WTC11 (cell line): ENCODE data around the gene APLF. TPM values are rescaled to one million over a fixed set of nuclear protein-coding genes. Genes with fewer than 3 reads are reported as not detected.
A peak's percentile ranks its signal among the peaks of the same experiment; 100 is the strongest.

Experiments used
- ATAC-seq: fragments of 200-7000 bp; cut with Tn5 transposase; 2 replicates; pipeline ENCODE4 v1.10.0; 2021; ENCODE audit warnings: mild to moderate bottlenecking, moderate library complexity
- CTCF ChIA-PET: fragments of 300-600 bp; sonication (Branson Sonifier 250); formaldehyde crosslinking; loops from one replicate; lab custom pipeline; 2021; ENCODE audit warnings: antibody characterized with exemption; lab: Charles Lee
- POLR2A ChIA-PET: fragments of 350-600 bp; sonication (Branson Sonifier 250); formaldehyde crosslinking; loops from one replicate; lab custom pipeline; 2021; ENCODE audit warnings: antibody characterized with exemption; lab: Charles Lee
- DNase-seq: peaks from one replicate; pipeline ENCODE4 v3.0.0; 2021; ENCODE audit warnings: low spot score
- H3K27ac Mint-ChIP-seq: 2 replicates; pipeline ENCODE4 v1.8.0; 2021; ENCODE audit warnings: mixed read lengths
- H3K27me3 Mint-ChIP-seq: 2 replicates; pipeline ENCODE4 v1.8.0; 2021; ENCODE audit warnings: low read depth, mild to moderate bottlenecking, moderate library complexity, mixed read lengths
- H3K36me3 Mint-ChIP-seq: 2 replicates; pipeline ENCODE4 v1.8.0; 2021; ENCODE audit warnings: mixed read lengths
- H3K4me1 Mint-ChIP-seq: 2 replicates; pipeline ENCODE4 v1.8.0; 2022; ENCODE audit warnings: mixed read lengths
- H3K4me3 Mint-ChIP-seq: 2 replicates; pipeline ENCODE4 v1.8.0; 2021; ENCODE audit warnings: mild to moderate bottlenecking, moderate library complexity, mixed read lengths
- H3K9me3 Mint-ChIP-seq: 2 replicates; pipeline ENCODE4 v1.8.0; 2021; ENCODE audit warnings: mixed read lengths
- CBFB ChIP-seq: sonication (generic); formaldehyde crosslinking; IDR thresholded peaks from 2 replicates; pipeline ENCODE4 v1.8.1; 2022; ENCODE audit warnings: mild to moderate bottlenecking, low read depth, missing genetic modification reagents
- CREB1 ChIP-seq: sonication (generic); formaldehyde crosslinking; IDR thresholded peaks from 2 replicates; pipeline ENCODE4 v1.8.0; 2023; ENCODE audit warnings: mild to moderate bottlenecking, missing genetic modification reagents
- EMX1 ChIP-seq: fragments of 250-450 bp; sonication (Bioruptor Pico); IDR thresholded peaks from 2 replicates; pipeline ENCODE4 v1.8.0; 2021; ENCODE audit warnings: mild to moderate bottlenecking
- ESRRA ChIP-seq: sonication (generic); formaldehyde crosslinking; IDR thresholded peaks from 2 replicates; pipeline ENCODE4 v1.8.1; 2022; ENCODE audit warnings: mild to moderate bottlenecking, missing genetic modification reagents, borderline replicate concordance
- FOXJ3 ChIP-seq: sonication (generic); formaldehyde crosslinking; IDR thresholded peaks from 2 replicates; pipeline ENCODE4 v1.9.0; 2021; ENCODE audit warnings: missing genetic modification reagents, mild to moderate bottlenecking, borderline replicate concordance
- JAZF1 ChIP-seq: fragments of 250-450 bp; sonication (Bioruptor Pico); IDR thresholded peaks from 2 replicates; pipeline ENCODE4 v1.9.0; 2021; ENCODE audit warnings: moderate library complexity, mild to moderate bottlenecking, inconsistent platforms
- RELA ChIP-seq: sonication (generic); formaldehyde crosslinking; IDR thresholded peaks from 2 replicates; pipeline ENCODE4 v1.8.1; 2022; ENCODE audit warnings: missing genetic modification reagents, mild to moderate bottlenecking, borderline replicate concordance
- SMAD4 ChIP-seq: sonication (generic); formaldehyde crosslinking; IDR thresholded peaks from 2 replicates; pipeline ENCODE4 v1.8.0; 2022; ENCODE audit warnings: mild to moderate bottlenecking, missing genetic modification reagents
- SP1 ChIP-seq: sonication (generic); formaldehyde crosslinking; conservative IDR thresholded peaks from 2 replicates; pipeline ENCODE4 v1.8.1; 2022; ENCODE audit warnings: missing genetic modification reagents
- TEAD1 ChIP-seq: sonication (generic); formaldehyde crosslinking; IDR thresholded peaks from 2 replicates; pipeline ENCODE4 v1.8.0; 2022; ENCODE audit warnings: mild to moderate bottlenecking, missing genetic modification reagents
- ZNF232 ChIP-seq: sonication (generic); formaldehyde crosslinking; IDR thresholded peaks from 2 replicates; pipeline ENCODE4 v1.8.0; 2022; ENCODE audit warnings: mild to moderate bottlenecking, missing genetic modification reagents
- ZNF263 ChIP-seq: sonication (generic); formaldehyde crosslinking; IDR thresholded peaks from 2 replicates; pipeline ENCODE4 v1.8.1; 2022; ENCODE audit warnings: low read depth, mild to moderate bottlenecking, moderate library complexity, missing genetic modification reagents
- ZNF317 ChIP-seq: sonication (generic); formaldehyde crosslinking; IDR thresholded peaks from 2 replicates; pipeline ENCODE4 v1.8.1; 2023; ENCODE audit warnings: low read depth, mild to moderate bottlenecking, moderate library complexity, missing genetic modification reagents, borderline replicate concordance
- ZNF671 ChIP-seq: fragments of 250-450 bp; sonication (Bioruptor Pico); IDR thresholded peaks from 2 replicates; pipeline ENCODE4 v1.8.0; 2021; ENCODE audit warnings: mild to moderate bottlenecking
- total RNA-seq: library from RNA; stranded (reverse); gene quantifications from 3 replicates; pipeline ENCODE4 v1.2.3, GENCODE V29; 2021
- TF ChIP-seq, protein P1 (sequence below): fragments of 250-450 bp; sonication (Bioruptor Pico); IDR thresholded peaks from 2 replicates; pipeline ENCODE4 v1.8.0; 2021; ENCODE audit warnings: mild to moderate bottlenecking
- TF ChIP-seq, protein P2 (sequence below): sonication (generic); formaldehyde crosslinking; conservative IDR thresholded peaks from 2 replicates; pipeline ENCODE4 v1.8.1; 2023; ENCODE audit warnings: mild to moderate bottlenecking, low read depth, missing genetic modification reagents, moderate library complexity
- TF ChIP-seq, protein P3 (sequence below): sonication (generic); formaldehyde crosslinking; conservative IDR thresholded peaks from 2 replicates; pipeline ENCODE4 v1.8.1; 2022; ENCODE audit warnings: mild to moderate bottlenecking, missing genetic modification reagents
- TF ChIP-seq, protein P4 (sequence below): fragments of 250-450 bp; sonication (Bioruptor Pico); IDR thresholded peaks from 2 replicates; pipeline ENCODE4 v1.9.0; 2021; ENCODE audit warnings: mild to moderate bottlenecking
- TF ChIP-seq, protein P5 (sequence below): sonication (generic); formaldehyde crosslinking; IDR thresholded peaks from 2 replicates; pipeline ENCODE4 v1.8.1; 2022; ENCODE audit warnings: mild to moderate bottlenecking, missing genetic modification reagents, moderate library complexity, borderline replicate concordance
- TF ChIP-seq, protein P6 (sequence below): fragments of 250-450 bp; sonication (Bioruptor Pico); IDR thresholded peaks from 2 replicates; pipeline ENCODE4 v1.9.0; 2021; ENCODE audit warnings: mild to moderate bottlenecking, borderline replicate concordance

The APLF gene
- total RNA-seq, 1 experiment from 2014 or later: 2.7 TPM

DNA sequence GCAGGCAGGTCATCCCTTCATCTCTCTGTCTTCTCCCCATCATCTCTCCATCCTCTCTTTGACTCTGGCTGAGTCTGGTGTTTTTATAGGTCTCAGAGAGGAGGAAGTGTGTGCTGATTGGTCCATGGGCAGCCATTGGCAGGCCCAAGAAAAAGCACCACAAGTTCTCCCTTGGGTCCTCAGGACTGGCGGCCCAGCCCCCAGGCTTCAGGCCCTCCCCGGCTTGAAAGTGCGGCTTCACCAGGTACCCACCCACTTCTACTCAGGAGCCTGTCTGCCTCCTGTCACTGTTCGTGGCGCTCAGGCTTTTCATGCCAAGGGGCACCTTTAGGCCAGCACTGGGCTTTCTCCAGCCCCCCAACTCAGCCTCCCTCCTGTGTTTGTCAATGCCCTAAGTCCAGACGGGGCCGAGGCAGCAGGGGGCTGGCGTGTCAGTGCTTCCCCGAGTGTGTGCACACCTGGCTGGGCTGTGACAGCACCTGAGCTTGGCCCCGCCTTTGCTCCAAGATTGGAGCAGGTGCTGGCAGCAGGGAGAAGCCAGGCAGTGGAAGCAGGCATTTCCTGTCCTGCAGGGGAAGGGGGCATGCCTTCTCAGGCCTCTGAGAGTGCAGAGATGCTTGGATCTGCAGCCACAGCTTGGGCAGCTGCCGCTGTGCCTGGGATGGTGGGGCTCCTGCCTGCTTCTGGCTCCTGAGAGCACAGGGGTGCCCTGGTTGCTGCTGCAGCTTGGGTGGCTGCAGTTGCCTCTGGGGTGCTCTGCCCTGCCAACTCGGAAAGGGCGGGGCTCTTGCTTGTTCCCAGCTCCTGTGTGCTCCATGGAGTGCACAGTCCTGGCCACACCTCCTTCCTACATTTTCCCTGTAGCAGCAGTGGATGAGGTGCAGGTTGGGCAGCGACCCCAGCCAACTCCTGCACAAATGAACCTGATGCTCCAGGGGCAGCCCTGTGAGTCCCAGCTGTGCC lies 34.4 kb upstream of the APLF start:
- ATAC-seq (peak; percentile 44), DNase-seq (no peak)
- Mint-ChIP-seq H3K27me3 (no peaks in the 10 kb centered on the region; the same call in 1 of the 2 replicates), H3K36me3 (no peaks in the 10 kb centered on the region), H3K4me3 (no peak overlapping the region), H3K27ac (no peak overlapping the region), H3K4me1 (0 out of 2 replicates have a peak, but pooled peaks cover 5% of the 10 kb centered on the region)
- ChIA-PET CTCF (interaction anchor here (1.5 to 2.2 kb wide), 2 partner anchors 8 to 277 kb away, joined by 5 to 18 read pairs; no protein-coding TSS in a partner anchor), POLR2A (interaction anchor here (0.6 kb wide), 1 partner anchor 62 kb away, joined by 3 read pairs; no protein-coding TSS in a partner anchor)
- no peak for TF ChIP-seq ZNF263 (CRISPR knock-in tag)
- TF ChIP-seq, protein P1, sequence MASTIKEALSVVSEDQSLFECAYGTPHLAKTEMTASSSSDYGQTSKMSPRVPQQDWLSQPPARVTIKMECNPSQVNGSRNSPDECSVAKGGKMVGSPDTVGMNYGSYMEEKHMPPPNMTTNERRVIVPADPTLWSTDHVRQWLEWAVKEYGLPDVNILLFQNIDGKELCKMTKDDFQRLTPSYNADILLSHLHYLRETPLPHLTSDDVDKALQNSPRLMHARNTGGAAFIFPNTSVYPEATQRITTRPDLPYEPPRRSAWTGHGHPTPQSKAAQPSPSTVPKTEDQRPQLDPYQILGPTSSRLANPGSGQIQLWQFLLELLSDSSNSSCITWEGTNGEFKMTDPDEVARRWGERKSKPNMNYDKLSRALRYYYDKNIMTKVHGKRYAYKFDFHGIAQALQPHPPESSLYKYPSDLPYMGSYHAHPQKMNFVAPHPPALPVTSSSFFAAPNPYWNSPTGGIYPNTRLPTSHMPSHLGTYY (CRISPR knock-in tag): no peak
- no peak for TF ChIP-seq SMAD4 (CRISPR knock-in tag)
- no peak for TF ChIP-seq JAZF1 (CRISPR knock-in tag)
- TF ChIP-seq CBFB (CRISPR knock-in tag): no peak
- TF ChIP-seq, protein P2, sequence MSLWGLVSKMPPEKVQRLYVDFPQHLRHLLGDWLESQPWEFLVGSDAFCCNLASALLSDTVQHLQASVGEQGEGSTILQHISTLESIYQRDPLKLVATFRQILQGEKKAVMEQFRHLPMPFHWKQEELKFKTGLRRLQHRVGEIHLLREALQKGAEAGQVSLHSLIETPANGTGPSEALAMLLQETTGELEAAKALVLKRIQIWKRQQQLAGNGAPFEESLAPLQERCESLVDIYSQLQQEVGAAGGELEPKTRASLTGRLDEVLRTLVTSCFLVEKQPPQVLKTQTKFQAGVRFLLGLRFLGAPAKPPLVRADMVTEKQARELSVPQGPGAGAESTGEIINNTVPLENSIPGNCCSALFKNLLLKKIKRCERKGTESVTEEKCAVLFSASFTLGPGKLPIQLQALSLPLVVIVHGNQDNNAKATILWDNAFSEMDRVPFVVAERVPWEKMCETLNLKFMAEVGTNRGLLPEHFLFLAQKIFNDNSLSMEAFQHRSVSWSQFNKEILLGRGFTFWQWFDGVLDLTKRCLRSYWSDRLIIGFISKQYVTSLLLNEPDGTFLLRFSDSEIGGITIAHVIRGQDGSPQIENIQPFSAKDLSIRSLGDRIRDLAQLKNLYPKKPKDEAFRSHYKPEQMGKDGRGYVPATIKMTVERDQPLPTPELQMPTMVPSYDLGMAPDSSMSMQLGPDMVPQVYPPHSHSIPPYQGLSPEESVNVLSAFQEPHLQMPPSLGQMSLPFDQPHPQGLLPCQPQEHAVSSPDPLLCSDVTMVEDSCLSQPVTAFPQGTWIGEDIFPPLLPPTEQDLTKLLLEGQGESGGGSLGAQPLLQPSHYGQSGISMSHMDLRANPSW (CRISPR knock-in tag): no peak
- TF ChIP-seq CREB1 (CRISPR knock-in tag): no peak
- TF ChIP-seq TEAD1: no peak
- TF ChIP-seq ZNF671 (CRISPR knock-in tag): no peak
- TF ChIP-seq RELA (CRISPR knock-in tag): no peak
- TF ChIP-seq ESRRA (CRISPR knock-in tag): no peak
- no peak for TF ChIP-seq ZNF317 (CRISPR knock-in tag)
- TF ChIP-seq, protein P3, sequence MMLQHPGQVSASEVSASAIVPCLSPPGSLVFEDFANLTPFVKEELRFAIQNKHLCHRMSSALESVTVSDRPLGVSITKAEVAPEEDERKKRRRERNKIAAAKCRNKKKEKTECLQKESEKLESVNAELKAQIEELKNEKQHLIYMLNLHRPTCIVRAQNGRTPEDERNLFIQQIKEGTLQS (CRISPR knock-in tag): no peak
- TF ChIP-seq, protein P4, sequence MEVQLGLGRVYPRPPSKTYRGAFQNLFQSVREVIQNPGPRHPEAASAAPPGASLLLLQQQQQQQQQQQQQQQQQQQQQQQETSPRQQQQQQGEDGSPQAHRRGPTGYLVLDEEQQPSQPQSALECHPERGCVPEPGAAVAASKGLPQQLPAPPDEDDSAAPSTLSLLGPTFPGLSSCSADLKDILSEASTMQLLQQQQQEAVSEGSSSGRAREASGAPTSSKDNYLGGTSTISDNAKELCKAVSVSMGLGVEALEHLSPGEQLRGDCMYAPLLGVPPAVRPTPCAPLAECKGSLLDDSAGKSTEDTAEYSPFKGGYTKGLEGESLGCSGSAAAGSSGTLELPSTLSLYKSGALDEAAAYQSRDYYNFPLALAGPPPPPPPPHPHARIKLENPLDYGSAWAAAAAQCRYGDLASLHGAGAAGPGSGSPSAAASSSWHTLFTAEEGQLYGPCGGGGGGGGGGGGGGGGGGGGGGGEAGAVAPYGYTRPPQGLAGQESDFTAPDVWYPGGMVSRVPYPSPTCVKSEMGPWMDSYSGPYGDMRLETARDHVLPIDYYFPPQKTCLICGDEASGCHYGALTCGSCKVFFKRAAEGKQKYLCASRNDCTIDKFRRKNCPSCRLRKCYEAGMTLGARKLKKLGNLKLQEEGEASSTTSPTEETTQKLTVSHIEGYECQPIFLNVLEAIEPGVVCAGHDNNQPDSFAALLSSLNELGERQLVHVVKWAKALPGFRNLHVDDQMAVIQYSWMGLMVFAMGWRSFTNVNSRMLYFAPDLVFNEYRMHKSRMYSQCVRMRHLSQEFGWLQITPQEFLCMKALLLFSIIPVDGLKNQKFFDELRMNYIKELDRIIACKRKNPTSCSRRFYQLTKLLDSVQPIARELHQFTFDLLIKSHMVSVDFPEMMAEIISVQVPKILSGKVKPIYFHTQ (CRISPR knock-in tag): no peak
- TF ChIP-seq, protein P5, sequence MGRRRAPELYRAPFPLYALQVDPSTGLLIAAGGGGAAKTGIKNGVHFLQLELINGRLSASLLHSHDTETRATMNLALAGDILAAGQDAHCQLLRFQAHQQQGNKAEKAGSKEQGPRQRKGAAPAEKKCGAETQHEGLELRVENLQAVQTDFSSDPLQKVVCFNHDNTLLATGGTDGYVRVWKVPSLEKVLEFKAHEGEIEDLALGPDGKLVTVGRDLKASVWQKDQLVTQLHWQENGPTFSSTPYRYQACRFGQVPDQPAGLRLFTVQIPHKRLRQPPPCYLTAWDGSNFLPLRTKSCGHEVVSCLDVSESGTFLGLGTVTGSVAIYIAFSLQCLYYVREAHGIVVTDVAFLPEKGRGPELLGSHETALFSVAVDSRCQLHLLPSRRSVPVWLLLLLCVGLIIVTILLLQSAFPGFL (CRISPR knock-in tag): no peak
- no peak for TF ChIP-seq SP1 (CRISPR knock-in tag)
- no peak for TF ChIP-seq FOXJ3 (CRISPR knock-in tag)
- TF ChIP-seq, protein P6, sequence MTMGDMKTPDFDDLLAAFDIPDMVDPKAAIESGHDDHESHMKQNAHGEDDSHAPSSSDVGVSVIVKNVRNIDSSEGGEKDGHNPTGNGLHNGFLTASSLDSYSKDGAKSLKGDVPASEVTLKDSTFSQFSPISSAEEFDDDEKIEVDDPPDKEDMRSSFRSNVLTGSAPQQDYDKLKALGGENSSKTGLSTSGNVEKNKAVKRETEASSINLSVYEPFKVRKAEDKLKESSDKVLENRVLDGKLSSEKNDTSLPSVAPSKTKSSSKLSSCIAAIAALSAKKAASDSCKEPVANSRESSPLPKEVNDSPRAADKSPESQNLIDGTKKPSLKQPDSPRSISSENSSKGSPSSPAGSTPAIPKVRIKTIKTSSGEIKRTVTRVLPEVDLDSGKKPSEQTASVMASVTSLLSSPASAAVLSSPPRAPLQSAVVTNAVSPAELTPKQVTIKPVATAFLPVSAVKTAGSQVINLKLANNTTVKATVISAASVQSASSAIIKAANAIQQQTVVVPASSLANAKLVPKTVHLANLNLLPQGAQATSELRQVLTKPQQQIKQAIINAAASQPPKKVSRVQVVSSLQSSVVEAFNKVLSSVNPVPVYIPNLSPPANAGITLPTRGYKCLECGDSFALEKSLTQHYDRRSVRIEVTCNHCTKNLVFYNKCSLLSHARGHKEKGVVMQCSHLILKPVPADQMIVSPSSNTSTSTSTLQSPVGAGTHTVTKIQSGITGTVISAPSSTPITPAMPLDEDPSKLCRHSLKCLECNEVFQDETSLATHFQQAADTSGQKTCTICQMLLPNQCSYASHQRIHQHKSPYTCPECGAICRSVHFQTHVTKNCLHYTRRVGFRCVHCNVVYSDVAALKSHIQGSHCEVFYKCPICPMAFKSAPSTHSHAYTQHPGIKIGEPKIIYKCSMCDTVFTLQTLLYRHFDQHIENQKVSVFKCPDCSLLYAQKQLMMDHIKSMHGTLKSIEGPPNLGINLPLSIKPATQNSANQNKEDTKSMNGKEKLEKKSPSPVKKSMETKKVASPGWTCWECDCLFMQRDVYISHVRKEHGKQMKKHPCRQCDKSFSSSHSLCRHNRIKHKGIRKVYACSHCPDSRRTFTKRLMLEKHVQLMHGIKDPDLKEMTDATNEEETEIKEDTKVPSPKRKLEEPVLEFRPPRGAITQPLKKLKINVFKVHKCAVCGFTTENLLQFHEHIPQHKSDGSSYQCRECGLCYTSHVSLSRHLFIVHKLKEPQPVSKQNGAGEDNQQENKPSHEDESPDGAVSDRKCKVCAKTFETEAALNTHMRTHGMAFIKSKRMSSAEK (CRISPR knock-in tag): no peak
- no peak for TF ChIP-seq EMX1 (CRISPR knock-in tag)
- TF ChIP-seq ZNF232 (CRISPR knock-in tag): no peak
- TF ChIP-seq, all 79 proteins: peak for 0
- H3K9me3 Mint-ChIP-seq: no peaks in the 10 kb centered on the region
